ENCODE results near the gene GPR161. TPM values are rescaled to one million over a fixed set of nuclear protein-coding genes. Genes with fewer than 3 reads are reported as not detected.

The GPR161 gene
- total RNA-seq, 1 donor from 2014 or later = 14.5 TPM

GRCh38 chr1:168178227-168178637 lies 41.5 kb upstream of the GPR161 start:
- Histone ChIP-seq H3K9me3 (no peaks in the 10 kb centered on the region), H3K36me3 (no peaks in the 10 kb centered on the region), H3K4me3 (peak overlapping the region; percentile 75), H3K4me1 (peaks cover 9% of the 10 kb centered on the region), H3K27ac (peak overlapping the region; percentile 84), H3K27me3 (no peaks in the 10 kb centered on the region)
- no peak for DNase-seq
- intact Hi-C loops (cut with DNase I) = no loop called here
- no peak for ATAC-seq
- no peak for TF ChIP-seq CTCF (IDR thresholded peaks at IDR 0.05)

DNA sequence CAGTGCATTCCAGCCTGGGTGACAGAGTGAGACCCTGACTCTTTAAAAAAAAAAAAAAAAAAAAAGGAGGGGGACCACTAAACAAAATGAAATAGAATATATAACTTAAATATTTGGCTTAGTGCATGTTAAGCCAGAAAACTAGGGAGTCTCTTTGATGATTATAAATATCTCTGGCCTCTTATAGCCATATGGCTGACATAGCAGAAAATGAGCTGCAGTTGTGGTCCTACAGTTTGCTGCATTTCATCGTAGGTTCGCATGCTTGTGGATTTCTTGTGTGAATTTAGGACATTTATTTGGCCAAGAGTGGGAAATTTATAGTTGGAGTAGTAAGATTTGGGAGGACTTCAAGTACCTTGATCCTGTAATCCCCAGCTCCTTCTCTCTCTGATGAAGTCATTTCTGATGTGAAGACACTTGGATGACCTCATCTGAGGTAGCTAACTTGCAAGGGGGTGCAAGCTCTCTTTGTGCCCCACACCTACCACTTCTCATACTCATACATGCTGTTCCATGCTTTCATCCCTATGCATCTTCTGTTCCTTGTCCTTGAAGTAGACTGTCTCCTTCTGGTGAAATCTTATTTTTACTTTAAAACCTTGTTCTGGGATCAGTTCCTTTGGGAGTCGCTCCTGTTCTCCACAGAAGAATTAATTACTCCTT lies 35.7 kb upstream of the GPR161 start:
- intact Hi-C loops (cut with DNase I) = no loop called here
- no peaks in the 10 kb centered on the region for H3K4me1 ChIP-seq
- no peaks in the 10 kb centered on the region for H3K27me3 ChIP-seq
- H3K36me3 ChIP-seq = no peaks in the 10 kb centered on the region
- DNase-seq = no peak
- no peak overlapping the region for H3K27ac ChIP-seq
- no peak overlapping the region for H3K4me3 ChIP-seq
- ATAC-seq = no peak
- H3K9me3 ChIP-seq = no peaks in the 10 kb centered on the region
- no peak for TF ChIP-seq CTCF (IDR thresholded peaks at IDR 0.05)

DNA sequence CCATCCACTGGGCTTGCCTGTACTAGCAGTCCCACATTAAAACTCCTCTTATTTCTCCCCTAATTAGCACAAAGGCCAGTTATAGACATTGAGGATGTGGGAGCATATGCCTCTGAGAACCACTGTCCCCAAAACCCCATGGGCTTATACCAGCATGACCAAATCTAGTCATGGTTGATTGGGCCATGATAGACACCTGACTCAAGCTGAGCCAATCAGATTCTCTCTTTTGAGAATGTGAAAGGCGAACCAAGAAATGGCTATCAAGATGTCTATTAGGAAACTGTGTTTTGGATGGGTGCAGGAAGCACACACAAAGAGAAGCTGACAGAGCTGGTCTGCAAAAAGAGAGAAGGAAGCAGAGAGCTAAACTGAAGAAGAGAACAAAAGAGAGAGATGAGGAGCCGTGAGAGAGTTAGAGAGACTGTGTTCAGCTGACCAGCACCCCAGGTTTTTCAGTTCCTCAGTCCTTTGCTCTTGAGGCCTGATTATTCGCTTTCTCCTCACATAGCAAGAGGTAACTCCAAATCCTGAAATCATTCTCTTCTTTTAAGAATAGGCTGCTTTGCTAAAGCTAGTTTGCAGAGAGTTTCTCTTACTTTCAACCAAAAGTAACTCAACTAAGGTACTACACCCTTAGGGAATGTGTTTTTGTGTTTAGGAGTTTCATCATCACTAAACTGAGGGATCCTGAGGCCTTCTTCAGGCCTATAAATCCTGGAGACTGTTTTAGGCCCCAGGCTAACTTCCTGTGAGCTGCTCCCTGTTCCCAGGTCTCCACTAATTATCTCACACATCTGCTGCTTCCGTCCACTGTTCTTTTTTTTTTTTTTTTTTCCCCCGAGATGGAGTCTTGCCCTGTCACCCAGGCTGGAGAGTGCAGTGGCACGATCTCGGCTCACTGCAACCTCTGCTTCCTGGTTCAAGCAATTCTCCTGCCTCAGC lies 34.1 kb upstream of the GPR161 start:
- no peaks in the 10 kb centered on the region for H3K4me1 ChIP-seq
- intact Hi-C loops (cut with DNase I) = no loop called here
- DNase-seq (no peak), ATAC-seq (no peak)
- H3K27me3 ChIP-seq = no peaks in the 10 kb centered on the region
- H3K36me3 ChIP-seq = no peaks in the 10 kb centered on the region
- TF ChIP-seq CTCF (IDR thresholded peaks at IDR 0.05) = no peak
- H3K9me3 ChIP-seq = no peaks in the 10 kb centered on the region
- no peak overlapping the region for H3K27ac ChIP-seq
- H3K4me3 ChIP-seq = no peak overlapping the region

GRCh38 chr1:168167806-168168205 lies 31.1 kb upstream of the GPR161 start:
- DNase-seq (no peak), ATAC-seq (no peak)
- Histone ChIP-seq H3K27me3 (no peaks in the 10 kb centered on the region), H3K4me3 (no peak overlapping the region), H3K9me3 (no peaks in the 10 kb centered on the region), H3K4me1 (no peaks in the 10 kb centered on the region), H3K27ac (no peak overlapping the region), H3K36me3 (no peaks in the 10 kb centered on the region)
- TF ChIP-seq CTCF (IDR thresholded peaks at IDR 0.05) = no peak
- intact Hi-C loops (cut with DNase I) = no loop called here

- no peak overlapping the region for H3K4me3 ChIP-seq
- no peaks in the 10 kb centered on the region for H3K36me3 ChIP-seq
- no peaks in the 10 kb centered on the region for H3K4me1 ChIP-seq
- intact Hi-C loops (cut with DNase I) = no loop called here
- no peak for TF ChIP-seq CTCF (IDR thresholded peaks at IDR 0.05)
- ATAC-seq = no peak
- H3K27ac ChIP-seq = no peak overlapping the region
- no peaks in the 10 kb centered on the region for H3K27me3 ChIP-seq
- no peak for DNase-seq
- no peaks in the 10 kb centered on the region for H3K9me3 ChIP-seq
Observed at GRCh38 chr1:168164771-168165170, 28.0 kb upstream of the GPR161 start.

All from upper lobe of right lung (tissue), 1 donor.